NCI-H1048 (cell line): ENCODE data around the gene CD101.

Experiments
- DNase-seq: peaks from one replicate; lab custom pipeline; 2025; lab: John Stamatoyannopoulos, UW

CD101 gene

GRCh38 chr1:117054068-117054467 is 52.5 kb downstream of the CD101 start:
- no peak for DNase-seq

GRCh38 chr1:117058810-117059209 is 57.2 kb downstream of the CD101 start:
- DNase-seq, result no peak

GRCh38 chr1:117059334-117059677 is 57.7 kb downstream of the CD101 start:
- no peak for DNase-seq

- peak; percentile 99 for DNase-seq
Observed at GRCh38 chr1:117059678-117060440, 58.3 kb downstream of the CD101 start, which contains the start of gene TTF2. Gene TTF2 (plus strand): TSS chr1:117060326. CDS start chr1:117060347, 21 bp downstream.

- no peak for DNase-seq
Observed at GRCh38 chr1:117060441-117061317, 59.1 kb downstream of the CD101 start.

GRCh38 chr1:117061986-117062415 is 60.4 kb downstream of the CD101 start:
- DNase-seq, result no peak

- no peak for DNase-seq
Observed at GRCh38 chr1:117066367-117066766, 64.8 kb downstream of the CD101 start.

GRCh38 chr1:117067533-117068370 is 66.2 kb downstream of the CD101 start:
- DNase-seq, result no peak

- DNase-seq, result no peak
Observed at GRCh38 chr1:117068580-117068979, 67.0 kb downstream of the CD101 start.

- DNase-seq, result no peak
Observed at GRCh38 chr1:117069220-117069844, 67.8 kb downstream of the CD101 start.

GRCh38 chr1:117070124-117070523 is 68.6 kb downstream of the CD101 start:
- no peak for DNase-seq

GRCh38 chr1:117076648-117077047 is 75.1 kb downstream of the CD101 start:
- DNase-seq, result no peak

GRCh38 chr1:117077267-117077666 is 75.7 kb downstream of the CD101 start:
- no peak for DNase-seq

GRCh38 chr1:117079737-117080136 is 78.2 kb downstream of the CD101 start:
- no peak for DNase-seq

GRCh38 chr1:117084231-117084630 is 82.7 kb downstream of the CD101 start:
- no peak for DNase-seq
